GM23338 (cell line): ENCODE measurements around the gene ZNF438. TPM values are rescaled to one million over a fixed set of nuclear protein-coding genes. Genes with fewer than 3 reads are reported as not detected.

Source experiments
- ATAC-seq: fragments of 200-7000 bp; cut with Tn5 transposase; 3 replicates; pipeline ENCODE4 v1.9.1; 2020
- DNase-seq: peaks from one replicate; pipeline ENCODE4 v3.0.0-alpha.2; 2015; ENCODE audit warnings: low spot score
- H2AFZ ChIP-seq: fragments of 200-600 bp; sonication (generic); 2 replicates; pipeline ENCODE4 v1.8.0; 2016; ENCODE audit warnings: antibody characterized with exemption, mild to moderate bottlenecking, moderate library complexity
- H3F3A ChIP-seq: fragments of 200-600 bp; sonication (generic); replicated peaks from 2 replicates; pipeline ENCODE4 v1.8.0; 2017; ENCODE audit warnings: antibody characterized with exemption, mixed run types, low read depth
- H3K27ac ChIP-seq: fragments of 200-600 bp; sonication (generic); 2 replicates; pipeline ENCODE4 v1.6.1; 2016; ENCODE audit warnings: low read depth
- H3K27me3 ChIP-seq: fragments of 200-600 bp; sonication (generic); 2 replicates; pipeline ENCODE4 v1.8.0; 2016; ENCODE audit warnings: mild to moderate bottlenecking, mixed run types, moderate library complexity; ENCODE audit not compliant: insufficient read depth
- H3K36me3 ChIP-seq: fragments of 200-600 bp; sonication (generic); 2 replicates; pipeline ENCODE4 v1.8.0; 2016; ENCODE audit warnings: mild to moderate bottlenecking; ENCODE audit not compliant: insufficient read depth
- H3K4me1 ChIP-seq: fragments of 200-600 bp; sonication (generic); 2 replicates; pipeline ENCODE4 v1.8.0; 2016; ENCODE audit warnings: mild to moderate bottlenecking, moderate library complexity; ENCODE audit not compliant: insufficient read depth
- H3K4me2 ChIP-seq: fragments of 200-600 bp; sonication (generic); 2 replicates; pipeline ENCODE4 v1.7.1; 2017; ENCODE audit warnings: mixed run types
- H3K4me3 ChIP-seq: fragments of 200-600 bp; sonication (generic); 2 replicates; pipeline ENCODE4 v1.6.1; 2016; ENCODE audit warnings: mixed run types
- H3K79me2 ChIP-seq: fragments of 200-600 bp; sonication (generic); replicated peaks from 2 replicates; pipeline ENCODE4 v1.8.0; 2017; ENCODE audit warnings: mild to moderate bottlenecking; ENCODE audit not compliant: insufficient read depth
- H3K9me2 ChIP-seq: fragments of 200-600 bp; sonication (generic); 2 replicates; pipeline ENCODE4 v1.8.0; 2017; ENCODE audit not compliant: insufficient read depth
- H4K20me1 ChIP-seq: fragments of 200-600 bp; sonication (generic); replicated peaks from 2 replicates; pipeline ENCODE4 v1.8.0; 2017; ENCODE audit warnings: mild to moderate bottlenecking; ENCODE audit not compliant: insufficient read depth
- H3K27ac Mint-ChIP-seq: 2 replicates; pipeline ENCODE4 v1.8.0; 2020; ENCODE audit warnings: inconsistent platforms, mild to moderate bottlenecking, moderate library complexity, mixed read lengths
- H3K27me3 Mint-ChIP-seq: 3 replicates; pipeline ENCODE4 v1.8.0; 2022; ENCODE audit warnings: low read depth, mild to moderate bottlenecking, moderate library complexity, mixed read lengths, inconsistent platforms; ENCODE audit not compliant: insufficient read depth, poor library complexity
- H3K36me3 Mint-ChIP-seq: 3 replicates; pipeline ENCODE4 v1.8.0; 2021; ENCODE audit warnings: low read depth, mild to moderate bottlenecking, inconsistent platforms, moderate library complexity, mixed read lengths
- H3K4me1 Mint-ChIP-seq: 3 replicates; pipeline ENCODE4 v1.8.0; 2020; ENCODE audit warnings: mild to moderate bottlenecking, inconsistent platforms, mixed read lengths
- H3K4me3 Mint-ChIP-seq: 3 replicates; pipeline ENCODE4 v1.8.0; 2021; ENCODE audit warnings: moderate library complexity, mild to moderate bottlenecking, inconsistent platforms, mixed read lengths
- H3K9me3 Mint-ChIP-seq: 3 replicates; pipeline ENCODE4 v1.8.0; 2020; ENCODE audit warnings: moderate library complexity, mild to moderate bottlenecking, inconsistent platforms, mixed read lengths
- ETS1 ChIP-seq: IDR thresholded peaks from 2 replicates; pipeline ENCODE4 v1.6.1; 2016; ENCODE audit warnings: antibody characterized with exemption
- EZH2 ChIP-seq: fragments of 200-600 bp; sonication (generic); IDR thresholded peaks from one replicate; pipeline ENCODE4 v1.8.0; 2017; ENCODE audit warnings: antibody characterized with exemption, mild to moderate bottlenecking, low read depth; ENCODE audit not compliant: unreplicated experiment
- EZH2phosphoT487 ChIP-seq: fragments of 200-600 bp; sonication (generic); IDR thresholded peaks from one replicate; pipeline ENCODE4 v1.8.1; 2018; ENCODE audit warnings: antibody characterized with exemption; ENCODE audit not compliant: unreplicated experiment
- JUNB ChIP-seq: IDR thresholded peaks from one replicate; pipeline ENCODE4 v1.6.1; 2016; ENCODE audit warnings: antibody characterized with exemption; ENCODE audit not compliant: unreplicated experiment
- NANOG ChIP-seq: IDR thresholded peaks from 2 replicates; pipeline ENCODE4 v1.6.1; 2016; ENCODE audit warnings: antibody characterized with exemption, borderline replicate concordance
- REST ChIP-seq: IDR thresholded peaks from one replicate; pipeline ENCODE4 v1.6.1; 2018; ENCODE audit warnings: antibody characterized with exemption; ENCODE audit not compliant: unreplicated experiment
- STAT1 ChIP-seq: IDR thresholded peaks from one replicate; pipeline ENCODE4 v1.6.1; 2016; ENCODE audit warnings: antibody characterized with exemption; ENCODE audit not compliant: unreplicated experiment
- ZNF114 ChIP-seq: fragments of 250-450 bp; sonication (Bioruptor Pico); IDR thresholded peaks from 2 replicates; pipeline ENCODE4 v1.5.0; 2020; ENCODE audit warnings: mild to moderate bottlenecking, moderate library complexity
- ZNF331 ChIP-seq: fragments of 250-450 bp; sonication (Bioruptor Pico); IDR thresholded peaks from 2 replicates; pipeline ENCODE4 v1.5.0; 2020; ENCODE audit warnings: low read depth, mild to moderate bottlenecking, moderate library complexity
- ZNF462 ChIP-seq: fragments of 250-450 bp; sonication (Bioruptor Pico); IDR thresholded peaks from 2 replicates; pipeline ENCODE4 v1.5.0; 2020; ENCODE audit warnings: mild to moderate bottlenecking, moderate library complexity
- polyA plus RNA-seq: library from polyadenylated mRNA; unstranded; fragments of >200 nt; fragmentation: Nextera tagmentation; extraction: Ambion mirVana; gene quantifications from 2 replicates; pipeline ENCODE4 v1.2.1, GENCODE V29; 2016
- total RNA-seq: library from RNA; depleted of rRNA; stranded (reverse); fragments of >200 nt; shearing (Covaris generic); gene quantifications from 2 replicates; pipeline ENCODE4 v1.2.3, GENCODE V29; 2014

ZNF438 gene
- total and polyA plus RNA-seq, 2 experiments from 2014 or later: 0.91 to 0.94 TPM

DNA sequence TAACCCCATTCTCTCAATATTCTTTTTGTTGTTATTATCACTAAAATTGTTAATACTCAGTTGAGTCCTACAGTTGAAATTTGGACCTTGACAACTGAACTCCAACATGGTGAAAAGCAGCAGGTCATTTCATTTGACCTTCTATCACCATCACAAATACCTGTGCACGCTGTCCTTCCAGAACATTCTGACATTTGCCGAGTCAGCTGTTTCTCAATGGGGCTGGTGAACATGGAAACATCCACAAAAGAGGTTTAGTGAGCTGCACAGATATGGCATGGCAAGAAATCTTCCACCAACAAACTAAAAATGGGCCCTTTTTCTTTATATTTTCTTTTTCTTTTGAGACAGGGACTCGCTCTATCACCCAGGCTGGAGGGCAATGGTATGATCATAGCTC is 169.7 kb downstream of the ZNF438 start:
- Mint-ChIP-seq H3K4me3 (no peak overlapping the region), H3K4me1 (peaks cover 20% of the 10 kb centered on the region; the same call in 2 of the 3 replicates), H3K9me3 (no peaks in the 10 kb centered on the region), H3K36me3 (no peaks in the 10 kb centered on the region), H3K27ac (no peak overlapping the region), H3K27me3 (no peaks in the 10 kb centered on the region)
- Histone ChIP-seq H2AFZ (no peak overlapping the region), H3K27ac (no peak overlapping the region), H3K4me1 (peaks cover 18% of the 10 kb centered on the region), H3K36me3 (no peaks in the 10 kb centered on the region), H3K9me2 (peaks cover 4% of the 10 kb centered on the region), H3K79me2 (no peaks in the 10 kb centered on the region), H3K4me3 (no peak overlapping the region), H4K20me1 (no peaks in the 10 kb centered on the region), H3K4me2 (no peak overlapping the region), H3K27me3 (no peaks in the 10 kb centered on the region), H3F3A (no peaks in the 10 kb centered on the region)
- TF ChIP-seq ETS1: no peak
- TF ChIP-seq EZH2phosphoT487: no peak
- TF ChIP-seq ZNF462 (CRISPR knock-in tag): no peak
- TF ChIP-seq REST: no peak
- no peak for TF ChIP-seq JUNB
- no peak for TF ChIP-seq NANOG
- no peak for TF ChIP-seq STAT1
- TF ChIP-seq ZNF331 (CRISPR knock-in tag): no peak
- no peak for TF ChIP-seq ZNF114 (CRISPR knock-in tag)
- no peak for TF ChIP-seq EZH2
- DNase-seq (no peak), ATAC-seq (no peak)
